ENCODE results near the gene DUXA.

DUXA gene

DNA sequence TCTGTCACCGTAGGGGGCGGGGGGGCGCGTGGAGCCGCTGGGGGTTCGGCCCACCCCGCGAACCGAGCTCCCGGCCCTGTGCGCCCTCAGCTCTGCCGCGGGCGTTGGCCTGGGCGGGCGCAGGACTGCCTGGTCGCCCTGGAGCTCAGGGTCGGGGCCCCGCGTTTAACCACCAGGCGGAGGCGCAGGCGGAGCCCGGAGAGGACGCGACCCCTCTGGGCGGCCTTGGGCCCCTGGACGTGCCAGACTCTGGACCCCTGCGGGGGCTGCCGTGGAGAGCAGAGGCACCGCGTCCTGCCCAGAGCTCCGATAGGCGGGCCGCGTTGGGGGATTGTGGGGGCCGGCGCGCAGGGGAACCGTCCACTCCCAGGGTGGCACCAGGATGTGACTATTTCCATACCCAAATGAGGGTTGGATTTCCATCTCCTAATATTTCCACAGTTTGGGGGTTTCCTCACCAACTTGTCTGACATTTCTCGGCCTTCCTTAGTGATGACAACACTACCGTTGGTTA, 60.5 kb downstream of the DUXA start:
- TF ChIP-seq CTCF (IDR thresholded peaks at IDR 0.05; ENCODE audit: low read depth, low read length, poor library complexity, severe bottlenecking) (no peak), EZH2phosphoT487 (IDR thresholded peaks at IDR 0.05; ENCODE audit: borderline replicate concordance, low read length) (no peak)
- Histone ChIP-seq H3K27me3 (ENCODE audit: control insufficient read depth, low read length) (no peaks in the 10 kb centered on the region), H3K27ac (ENCODE audit: low read depth, low read length) (no peak overlapping the region), H4K20me1 (ENCODE audit: control insufficient read depth, insufficient read depth, low read depth, low read length) (no peaks in the 10 kb centered on the region), H3K9me3 (ENCODE audit: control insufficient read depth, insufficient read depth, low read length) (peaks cover 18% of the 10 kb centered on the region; the same call in 1 of the 2 replicates), H3F3A (ENCODE audit: control insufficient read depth, insufficient read depth) (no peaks in the 10 kb centered on the region), H3K4me1 (ENCODE audit: control insufficient read depth, low read length) (peaks cover 4% of the 10 kb centered on the region; the same call in 1 of the 2 replicates), H3K79me2 (ENCODE audit: control insufficient read depth, low read length) (no peaks in the 10 kb centered on the region), H3K9me2 (replicated peaks; ENCODE audit: control insufficient read depth, low read length) (no peaks in the 10 kb centered on the region), H3K4me2 (ENCODE audit: low read length) (no peak overlapping the region), H3K4me3 (ENCODE audit: low read length) (no peak overlapping the region), H3K36me3 (ENCODE audit: control insufficient read depth, low read length) (no peaks in the 10 kb centered on the region)

DNA sequence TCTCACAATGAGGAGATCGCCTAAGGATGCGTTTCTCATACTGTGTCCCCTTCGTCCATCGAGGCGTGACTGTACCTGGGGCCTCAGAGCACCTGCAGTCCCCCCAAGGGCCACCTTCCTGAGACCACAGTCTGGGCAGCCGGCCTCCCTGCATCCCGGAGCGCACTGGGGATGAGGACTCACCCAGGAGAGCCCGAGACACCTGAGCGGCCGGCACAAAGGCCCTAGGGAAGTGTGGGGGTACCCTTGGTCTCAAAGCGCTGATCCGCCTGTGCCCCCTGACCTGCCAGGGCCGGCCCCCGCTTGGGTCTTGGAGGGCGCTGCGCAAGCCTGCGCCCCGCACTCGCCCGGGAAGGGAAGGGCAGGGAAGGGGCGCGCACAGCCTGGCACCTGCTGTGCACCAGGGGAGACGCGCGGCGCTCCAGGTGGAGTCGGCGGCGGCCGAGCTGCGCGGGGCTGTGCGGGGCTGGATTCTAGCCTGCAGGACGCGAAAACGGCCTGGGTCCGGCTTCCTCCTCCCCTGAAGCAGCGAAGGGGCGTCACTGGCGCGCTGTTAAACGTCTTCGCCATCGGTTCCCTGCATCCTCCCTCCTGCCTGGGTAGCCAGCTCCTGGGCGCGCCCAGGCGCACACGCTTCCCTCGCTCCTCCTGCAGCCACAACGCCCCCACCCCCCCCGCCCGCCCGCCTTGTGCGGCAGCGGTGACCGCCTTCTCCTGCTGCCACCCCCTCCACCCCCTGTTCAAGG, 61.1 kb downstream of the DUXA start:
- no peak overlapping the region for H3K27ac ChIP-seq (ENCODE audit: low read depth, low read length)
- no peaks in the 10 kb centered on the region for H3K36me3 ChIP-seq (ENCODE audit: control insufficient read depth, low read length)
- TF ChIP-seq CTCF (IDR thresholded peaks at IDR 0.05; ENCODE audit: low read depth, low read length, poor library complexity, severe bottlenecking) (no peak), EZH2phosphoT487 (IDR thresholded peaks at IDR 0.05; ENCODE audit: borderline replicate concordance, low read length) (no peak)
- no peak overlapping the region for H3K4me2 ChIP-seq (ENCODE audit: low read length)
- H3K4me3 ChIP-seq (ENCODE audit: low read length): no peak overlapping the region
- no peaks in the 10 kb centered on the region for H4K20me1 ChIP-seq (ENCODE audit: control insufficient read depth, insufficient read depth, low read depth, low read length)
- no peaks in the 10 kb centered on the region for H3K79me2 ChIP-seq (ENCODE audit: control insufficient read depth, low read length)
- H3K9me2 ChIP-seq (replicated peaks; ENCODE audit: control insufficient read depth, low read length): no peaks in the 10 kb centered on the region
- no peaks in the 10 kb centered on the region for H3K27me3 ChIP-seq (ENCODE audit: control insufficient read depth, low read length)
- peaks cover 13% of the 10 kb centered on the region; the same call in 1 of the 2 replicates for H3K9me3 ChIP-seq (ENCODE audit: control insufficient read depth, insufficient read depth, low read length)
- peaks cover 4% of the 10 kb centered on the region; the same call in 1 of the 2 replicates for H3K4me1 ChIP-seq (ENCODE audit: control insufficient read depth, low read length)
- no peaks in the 10 kb centered on the region for H3F3A ChIP-seq (ENCODE audit: control insufficient read depth, insufficient read depth)

All from DOHH2 (cell line).